Measurements from ENCODE around the gene CUBN.
A peak's percentile ranks its signal among the peaks of the same experiment; 100 is the strongest.

CUBN gene

GRCh38 chr10:16809074-16809718 is 320.4 kb downstream of the CUBN start:
- no peak overlapping the region for H3K4me3 ChIP-seq (ENCODE audit: low read depth, low read length)
- peak; percentile 79 for DNase-seq (ENCODE audit: low read depth)
- TF ChIP-seq CTCF (conservative IDR thresholded peaks at IDR 0.05; ENCODE audit: low read depth, low read length), result peak; percentile 85

GRCh38 chr10:16804123-16804522 is 325.5 kb downstream of the CUBN start:
- TF ChIP-seq CTCF (conservative IDR thresholded peaks at IDR 0.05; ENCODE audit: low read depth, low read length), result no peak
- no peak overlapping the region for H3K4me3 ChIP-seq (ENCODE audit: low read depth, low read length)
- no peak for DNase-seq (ENCODE audit: low read depth)

GRCh38 chr10:16803464-16803863 is 326.1 kb downstream of the CUBN start:
- TF ChIP-seq CTCF (conservative IDR thresholded peaks at IDR 0.05; ENCODE audit: low read depth, low read length), result no peak
- no peak for DNase-seq (ENCODE audit: low read depth)
- no peak overlapping the region for H3K4me3 ChIP-seq (ENCODE audit: low read depth, low read length)

GRCh38 chr10:16799621-16800020 is 330.0 kb downstream of the CUBN start:
- DNase-seq (ENCODE audit: low read depth), result no peak
- no peak for TF ChIP-seq CTCF (conservative IDR thresholded peaks at IDR 0.05; ENCODE audit: low read depth, low read length)

GRCh38 chr10:16798571-16798970 is 331.0 kb downstream of the CUBN start:
- no peak for TF ChIP-seq CTCF (conservative IDR thresholded peaks at IDR 0.05; ENCODE audit: low read depth, low read length)

More at GRCh38 chr10:16799621-16800020, 330.0 kb downstream of the CUBN start:
- no peak overlapping the region for H3K4me3 ChIP-seq (ENCODE audit: low read depth, low read length)

GRCh38 chr10:16795410-16796073 is 334.1 kb downstream of the CUBN start:
- DNase-seq (ENCODE audit: low read depth), result no peak
- TF ChIP-seq CTCF (conservative IDR thresholded peaks at IDR 0.05; ENCODE audit: low read depth, low read length), result no peak

More at GRCh38 chr10:16798571-16798970, 331.0 kb downstream of the CUBN start:
- no peak for DNase-seq (ENCODE audit: low read depth)
- H3K4me3 ChIP-seq (ENCODE audit: low read depth, low read length), result no peak overlapping the region

GRCh38 chr10:16794005-16794404 is 335.6 kb downstream of the CUBN start:
- H3K4me3 ChIP-seq (ENCODE audit: low read depth, low read length), result no peak overlapping the region
- DNase-seq (ENCODE audit: low read depth), result no peak
- no peak for TF ChIP-seq CTCF (conservative IDR thresholded peaks at IDR 0.05; ENCODE audit: low read depth, low read length)

More at GRCh38 chr10:16795410-16796073, 334.1 kb downstream of the CUBN start:
- H3K4me3 ChIP-seq (ENCODE audit: low read depth, low read length), result no peak overlapping the region

All from choroid plexus epithelial cell (primary cell).